HG02678 (cell line): ENCODE data around the gene BHLHA9.
"Not testable (repeated sequence)": the region's sequence is repeated elsewhere in the genome, so short reads cannot be mapped to it uniquely, and the experiment has no call there.

ENCODE experiments used
- ATAC-seq: cut with Tn5 transposase; IDR thresholded peaks from one replicate; pipeline ENCODE4 v1.9.1; 2021; ENCODE audit warnings: mild to moderate bottlenecking, moderate library complexity; ENCODE audit not compliant: unreplicated experiment

BHLHA9 gene

GRCh38 chr17:1298606-1299005 is 28.4 kb downstream of the BHLHA9 start:
- no peak for ATAC-seq

- no peak for ATAC-seq
These were observed 29.5 kb downstream of the BHLHA9 start for GRCh38 chr17:1299552-1300370.

- no peak for ATAC-seq
These were observed 30.2 kb downstream of the BHLHA9 start for GRCh38 chr17:1300371-1300905.

GRCh38 chr17:1301546-1301945 is 31.3 kb downstream of the BHLHA9 start:
- ATAC-seq = no peak

- ATAC-seq = no peak
These were observed 32.5 kb downstream of the BHLHA9 start for GRCh38 chr17:1302761-1303160.

GRCh38 chr17:1304522-1304921 is 34.3 kb downstream of the BHLHA9 start:
- ATAC-seq = no peak

GRCh38 chr17:1304962-1305563 is 34.8 kb downstream of the BHLHA9 start:
- ATAC-seq = no peak

- not testable (repeated sequence) for ATAC-seq
These were observed 37.6 kb downstream of the BHLHA9 start for GRCh38 chr17:1307829-1308228.

- no peak for ATAC-seq
These were observed 42.1 kb downstream of the BHLHA9 start for GRCh38 chr17:1312261-1312870.

GRCh38 chr17:1313270-1314005 is 43.2 kb downstream of the BHLHA9 start:
- no peak for ATAC-seq

GRCh38 chr17:1315409-1315808 is 45.2 kb downstream of the BHLHA9 start:
- ATAC-seq = no peak

- ATAC-seq = no peak
These were observed 45.7 kb downstream of the BHLHA9 start for GRCh38 chr17:1315891-1316403.
